ENCODE results near the gene SLC24A3.

DNA sequence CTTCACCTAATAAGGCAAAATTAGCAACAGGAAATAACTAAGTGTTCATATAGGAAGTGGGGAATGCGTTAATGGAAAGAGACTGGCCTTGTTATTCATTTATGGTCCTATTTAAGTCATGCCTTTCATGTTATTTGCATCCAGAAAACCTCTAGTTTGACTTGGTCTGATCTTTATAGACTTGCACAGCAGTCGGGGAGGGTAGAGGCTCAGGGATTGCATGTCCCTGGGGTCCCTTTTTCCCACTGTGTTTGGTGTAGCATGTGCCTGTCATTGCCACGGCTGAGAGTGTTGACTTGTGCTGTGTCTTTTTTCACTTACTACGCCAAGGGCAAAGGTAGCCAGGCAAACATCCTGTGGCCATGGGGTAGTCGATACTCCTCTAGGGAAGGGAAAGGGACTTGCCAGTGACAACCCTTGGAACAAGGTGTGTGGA lies 440.2 kb downstream of the SLC24A3 start:
- TF ChIP-seq, protein P1, sequence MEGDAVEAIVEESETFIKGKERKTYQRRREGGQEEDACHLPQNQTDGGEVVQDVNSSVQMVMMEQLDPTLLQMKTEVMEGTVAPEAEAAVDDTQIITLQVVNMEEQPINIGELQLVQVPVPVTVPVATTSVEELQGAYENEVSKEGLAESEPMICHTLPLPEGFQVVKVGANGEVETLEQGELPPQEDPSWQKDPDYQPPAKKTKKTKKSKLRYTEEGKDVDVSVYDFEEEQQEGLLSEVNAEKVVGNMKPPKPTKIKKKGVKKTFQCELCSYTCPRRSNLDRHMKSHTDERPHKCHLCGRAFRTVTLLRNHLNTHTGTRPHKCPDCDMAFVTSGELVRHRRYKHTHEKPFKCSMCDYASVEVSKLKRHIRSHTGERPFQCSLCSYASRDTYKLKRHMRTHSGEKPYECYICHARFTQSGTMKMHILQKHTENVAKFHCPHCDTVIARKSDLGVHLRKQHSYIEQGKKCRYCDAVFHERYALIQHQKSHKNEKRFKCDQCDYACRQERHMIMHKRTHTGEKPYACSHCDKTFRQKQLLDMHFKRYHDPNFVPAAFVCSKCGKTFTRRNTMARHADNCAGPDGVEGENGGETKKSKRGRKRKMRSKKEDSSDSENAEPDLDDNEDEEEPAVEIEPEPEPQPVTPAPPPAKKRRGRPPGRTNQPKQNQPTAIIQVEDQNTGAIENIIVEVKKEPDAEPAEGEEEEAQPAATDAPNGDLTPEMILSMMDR (IDR thresholded peaks at IDR 0.05): no peak
- TF ChIP-seq POLR2A (IDR thresholded peaks at IDR 0.05): no peak

Data from heart left ventricle (tissue), 13 donors.